Measurements from ENCODE around the gene PIANP. TPM values are rescaled to one million over a fixed set of nuclear protein-coding genes. Genes with fewer than 3 reads are reported as not detected.

Gene PIANP
- total and polyA plus RNA-seq, 10 of the 15 experiments (the other 5 are each of a cell fraction or from before 2014, with no cell fraction given) = 0.08 to 0.12 (median 0.08) TPM; not detected in 7

DNA sequence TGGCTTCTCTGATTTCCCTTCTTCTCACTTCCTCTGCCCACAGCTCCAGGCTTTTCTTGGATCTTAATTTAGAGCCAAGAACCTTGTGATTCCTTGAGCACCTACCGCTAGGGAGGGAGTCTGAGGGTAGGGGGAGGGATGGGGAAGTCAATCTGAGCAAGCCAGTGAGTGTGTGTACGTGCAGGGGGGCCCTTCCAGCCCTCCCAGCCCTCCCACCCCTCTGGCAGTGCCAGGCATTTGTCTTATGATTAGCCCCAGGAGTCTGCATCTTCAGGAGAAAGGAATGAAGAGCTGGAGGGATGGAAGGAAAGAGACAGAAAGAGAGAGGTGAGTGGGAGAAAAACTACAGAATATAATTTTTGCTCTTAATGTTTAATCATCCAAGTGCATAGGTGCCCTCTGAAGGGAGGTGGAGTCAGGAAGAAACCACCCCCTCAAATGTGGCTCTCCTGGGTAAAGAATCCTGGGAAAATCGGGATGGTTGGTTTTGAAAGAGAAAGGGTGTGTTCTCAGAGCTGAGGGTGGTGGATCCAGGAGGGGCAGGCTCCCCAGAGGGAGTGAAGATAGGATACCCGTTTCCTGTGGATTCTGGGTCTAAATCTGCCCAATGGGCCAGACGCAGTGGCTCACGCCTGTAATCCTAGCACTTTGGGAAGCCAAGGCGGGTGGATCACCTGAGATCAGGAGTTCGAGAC is 2.1 kb downstream of the PIANP start:
- Histone ChIP-seq H3K27ac (ENCODE audit: control insufficient read depth, insufficient read depth) (no peak overlapping the region), H3K27me3 (replicated peaks in 1 of 2; ENCODE audit: control insufficient read depth in 2 of 2, insufficient read depth in 2 of 2, low read length in 1 of 2) (peaks cover 13 to 19% of the 10 kb centered on the region in 2 experiments), H3K9ac (ENCODE audit: control insufficient read depth, insufficient read depth, low read length) (no peak overlapping the region), H3K4me2 (ENCODE audit: control insufficient read depth, insufficient read depth) (no peak overlapping the region), H3K79me2 (ENCODE audit: control insufficient read depth, insufficient read depth, low read length) (no peaks in the 10 kb centered on the region), H3K4me1 (ENCODE audit: control insufficient read depth, insufficient read depth, low read length) (peaks cover 12% of the 10 kb centered on the region), H2AFZ (ENCODE audit: control insufficient read depth, low read depth, low read length) (no peak overlapping the region), H3K4me3 (no peak overlapping the region), H3K9me3 (replicated peaks; ENCODE audit: control insufficient read depth, insufficient read depth, low read length) (no peaks in the 10 kb centered on the region), H4K20me1 (ENCODE audit: control insufficient read depth, insufficient read depth) (no peaks in the 10 kb centered on the region), H3K36me3 (ENCODE audit: control insufficient read depth in 2 of 2, insufficient read depth in 2 of 2, low read length in 1 of 2) (no peaks in the 10 kb centered on the region)
- POLR2A ChIA-PET = interaction anchor here (1.6 kb wide), 1 partner anchor 10 kb away, joined by 4 read pairs; the partner anchor contains the start of gene ZNF384
- SMC1A ChIA-PET (ENCODE audit: uncharacterized antibody, unreplicated experiment) = interaction anchor here (0.9 to 3.9 kb wide), 3 partner anchors 25 to 145 kb away, joined by 4 to 16 read pairs (median 8); partner anchors contain the start of gene COPS7A
- CTCF ChIA-PET = interaction anchor here (0.7 to 1.2 kb wide), 7 partner anchors 25 to 134 kb away, joined by 3 to 5 read pairs (median 4); partner anchors contain the start of genes COPS7A and MLF2
- FAIRE-seq = no peak
- 30% methylated on average over 8 of the region's 8 CpGs for WGBS (ENCODE audit: insufficient coverage, insufficient replicate concordance, low lambda C conversion rate, missing lambda C conversion rate)
- BruUV-seq (replicated peaks) = no TSS peak
- ATAC-seq = no peak
- TF ChIP-seq, protein P1, sequence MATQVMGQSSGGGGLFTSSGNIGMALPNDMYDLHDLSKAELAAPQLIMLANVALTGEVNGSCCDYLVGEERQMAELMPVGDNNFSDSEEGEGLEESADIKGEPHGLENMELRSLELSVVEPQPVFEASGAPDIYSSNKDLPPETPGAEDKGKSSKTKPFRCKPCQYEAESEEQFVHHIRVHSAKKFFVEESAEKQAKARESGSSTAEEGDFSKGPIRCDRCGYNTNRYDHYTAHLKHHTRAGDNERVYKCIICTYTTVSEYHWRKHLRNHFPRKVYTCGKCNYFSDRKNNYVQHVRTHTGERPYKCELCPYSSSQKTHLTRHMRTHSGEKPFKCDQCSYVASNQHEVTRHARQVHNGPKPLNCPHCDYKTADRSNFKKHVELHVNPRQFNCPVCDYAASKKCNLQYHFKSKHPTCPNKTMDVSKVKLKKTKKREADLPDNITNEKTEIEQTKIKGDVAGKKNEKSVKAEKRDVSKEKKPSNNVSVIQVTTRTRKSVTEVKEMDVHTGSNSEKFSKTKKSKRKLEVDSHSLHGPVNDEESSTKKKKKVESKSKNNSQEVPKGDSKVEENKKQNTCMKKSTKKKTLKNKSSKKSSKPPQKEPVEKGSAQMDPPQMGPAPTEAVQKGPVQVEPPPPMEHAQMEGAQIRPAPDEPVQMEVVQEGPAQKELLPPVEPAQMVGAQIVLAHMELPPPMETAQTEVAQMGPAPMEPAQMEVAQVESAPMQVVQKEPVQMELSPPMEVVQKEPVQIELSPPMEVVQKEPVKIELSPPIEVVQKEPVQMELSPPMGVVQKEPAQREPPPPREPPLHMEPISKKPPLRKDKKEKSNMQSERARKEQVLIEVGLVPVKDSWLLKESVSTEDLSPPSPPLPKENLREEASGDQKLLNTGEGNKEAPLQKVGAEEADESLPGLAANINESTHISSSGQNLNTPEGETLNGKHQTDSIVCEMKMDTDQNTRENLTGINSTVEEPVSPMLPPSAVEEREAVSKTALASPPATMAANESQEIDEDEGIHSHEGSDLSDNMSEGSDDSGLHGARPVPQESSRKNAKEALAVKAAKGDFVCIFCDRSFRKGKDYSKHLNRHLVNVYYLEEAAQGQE (IDR thresholded peaks at IDR 0.05; ENCODE audit: low read depth, low read length) = no peak
- TF ChIP-seq RB1 (IDR thresholded peaks at IDR 0.05; ENCODE audit: borderline replicate concordance) = no peak
- no peak for DNase-seq (ENCODE audit: low read depth, low spot score)
- in situ Hi-C loops (cut with MboI) (no loop called here), intact Hi-C loops (cut with micrococcal nuclease; ENCODE audit: unreplicated experiment) (loop anchor here (1.0 kb wide), 1 partner anchor 81 kb away; no protein-coding TSS in a partner anchor)
- RAD21 ChIA-PET (ENCODE audit: unreplicated experiment) = interaction anchor here (0.7 to 1.3 kb wide), 3 partner anchors 9 to 147 kb away, joined by 3 read pairs; partner anchors contain the start of gene ZNF384
